AG09319 (cell line): Measurements from ENCODE around the gene UNC13B.

ENCODE experiments used
- DNase-seq: peaks from one replicate; pipeline ENCODE4 v3.0.0-alpha.2; 2010; ENCODE audit warnings: low read depth; ENCODE audit errors: extremely low read depth
- CTCF ChIP-seq: IDR thresholded peaks from 2 replicates; pipeline ENCODE4 v1.5.1; 2011; ENCODE audit warnings: low read depth, mild to moderate bottlenecking, inconsistent platforms, low read length, moderate library complexity

Gene UNC13B

DNA sequence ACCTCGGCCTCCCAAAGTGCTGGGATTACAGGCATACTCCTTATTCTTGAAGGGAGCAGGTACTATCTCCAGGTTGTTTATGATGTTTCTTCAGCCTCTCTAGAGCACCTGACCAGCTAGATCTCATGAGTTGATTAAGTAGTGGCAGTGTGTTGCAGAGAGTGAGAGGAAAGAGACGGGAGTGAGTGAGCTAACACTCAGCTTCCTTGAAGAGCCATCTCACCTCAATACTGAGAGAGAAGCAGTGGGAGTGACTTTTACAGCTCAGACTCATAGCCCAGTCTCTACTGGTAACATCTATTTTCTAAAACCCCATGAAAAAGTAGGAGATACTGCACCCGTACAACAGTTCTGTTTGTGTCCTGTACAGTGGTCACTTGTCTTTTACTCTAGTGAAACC is 284.2 kb downstream of the UNC13B start:
- no peak for DNase-seq
- TF ChIP-seq CTCF: no peak

GRCh38 chr9:35448496-35448895 is 286.7 kb downstream of the UNC13B start:
- no peak for DNase-seq
- TF ChIP-seq CTCF: no peak

DNA sequence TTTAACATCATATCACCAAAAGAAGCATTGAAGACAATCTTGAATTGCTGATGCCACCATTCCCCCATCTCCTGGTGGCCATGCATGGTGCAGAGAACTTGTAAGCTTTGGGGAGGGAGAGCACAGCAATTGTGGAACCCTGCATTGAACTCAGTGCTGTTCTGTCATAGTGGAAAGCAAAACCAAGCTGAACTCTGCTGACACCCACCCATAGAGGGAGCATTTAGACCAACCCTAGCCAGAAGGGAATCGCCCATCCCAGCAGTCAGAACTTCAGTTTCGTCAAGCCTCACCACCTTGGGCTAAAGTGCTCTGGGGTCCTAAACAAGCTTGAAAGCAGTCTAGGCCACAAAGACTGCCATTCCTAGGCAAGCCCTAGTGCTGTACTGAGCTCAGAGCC is 290.7 kb downstream of the UNC13B start:
- TF ChIP-seq CTCF: no peak; the same call in 1 of the 2 replicates
- DNase-seq: no peak

GRCh38 chr9:35453786-35454185 is 292.0 kb downstream of the UNC13B start:
- no peak for TF ChIP-seq CTCF

More at GRCh38 chr9:35453786-35454185, 292.0 kb downstream of the UNC13B start:
- no peak for DNase-seq
